Loucy (cell line): ENCODE data around the gene SCAF8.

Experiments
- H2AFZ ChIP-seq: fragments of 200-600 bp; sonication (generic); 2 replicates; pipeline ENCODE4 v1.6.0; 2016; ENCODE audit warnings: antibody characterized with exemption, mild to moderate bottlenecking, low read length, moderate library complexity
- H3F3A ChIP-seq: fragments of 200-600 bp; 2 replicates; pipeline ENCODE4 v1.6.0; 2016; ENCODE audit warnings: antibody characterized with exemption, low read depth, mild to moderate bottlenecking
- H3K27me3 ChIP-seq: fragments of 200-600 bp; sonication (generic); 2 replicates; pipeline ENCODE4 v1.6.1; 2014; ENCODE audit warnings: low read length, mild to moderate bottlenecking; ENCODE audit not compliant: insufficient read depth, poor library complexity, severe bottlenecking
- H3K36me3 ChIP-seq: fragments of 200-600 bp; sonication (generic); 2 replicates; pipeline ENCODE4 v1.6.1; 2016; ENCODE audit warnings: low read length; ENCODE audit not compliant: insufficient read depth
- H3K4me1 ChIP-seq: fragments of 200-600 bp; sonication (generic); 2 replicates; pipeline ENCODE4 v1.5.1; 2014; ENCODE audit warnings: low read length, mild to moderate bottlenecking; ENCODE audit not compliant: insufficient read depth, poor library complexity, severe bottlenecking
- H3K4me2 ChIP-seq: fragments of 200-600 bp; sonication (generic); 2 replicates; pipeline ENCODE4 v1.6.0; 2014; ENCODE audit warnings: antibody characterized with exemption, low read length, low read depth, mild to moderate bottlenecking; ENCODE audit not compliant: poor library complexity, severe bottlenecking
- H3K4me3 ChIP-seq: fragments of 200-600 bp; sonication (generic); 2 replicates; pipeline ENCODE4 v1.5.1; 2014; ENCODE audit warnings: low read length, mild to moderate bottlenecking, mixed read lengths; ENCODE audit not compliant: poor library complexity, severe bottlenecking
- H3K79me2 ChIP-seq: fragments of 200-600 bp; sonication (generic); 2 replicates; pipeline ENCODE4 v1.6.1; 2014; ENCODE audit warnings: low read length; ENCODE audit not compliant: insufficient read depth
- H3K9ac ChIP-seq: fragments of 200-600 bp; sonication (generic); 2 replicates; pipeline ENCODE4 v1.6.0; 2014; ENCODE audit warnings: mild to moderate bottlenecking, low read depth, low read length, moderate library complexity; ENCODE audit not compliant: poor library complexity, severe bottlenecking
- H3K9me2 ChIP-seq: fragments of 200-600 bp; sonication (generic); replicated peaks from 2 replicates; pipeline ENCODE4 v1.6.1; 2016; ENCODE audit warnings: low read depth, low read length, mixed read lengths
- H3K9me3 ChIP-seq: fragments of 200-600 bp; sonication (generic); 2 replicates; pipeline ENCODE4 v1.6.1; 2014; ENCODE audit warnings: mild to moderate bottlenecking, antibody characterized with exemption, low read length, low read depth; ENCODE audit not compliant: insufficient read depth
- H4K20me1 ChIP-seq: fragments of 200-600 bp; sonication (generic); 2 replicates; pipeline ENCODE4 v1.6.0; 2014; ENCODE audit warnings: antibody characterized with exemption, low read length, mild to moderate bottlenecking; ENCODE audit not compliant: insufficient read depth, poor library complexity, severe bottlenecking
- EZH2phosphoT487 ChIP-seq: fragments of 200-600 bp; IDR thresholded peaks from 2 replicates; pipeline ENCODE4 v1.6.1; 2018; ENCODE audit warnings: antibody characterized with exemption, mild to moderate bottlenecking, moderate library complexity, borderline replicate concordance
- TF ChIP-seq, protein P1 (sequence below): fragments of 200-600 bp; sonication (generic); conservative IDR thresholded peaks from 2 replicates; pipeline ENCODE4 v1.5.1; 2014; ENCODE audit warnings: mild to moderate bottlenecking, antibody characterized with exemption, low read length

The SCAF8 gene

GRCh38 chr6:154758125-154758524 is 24.9 kb downstream of the SCAF8 start:
- no peak overlapping the region for H3K9ac ChIP-seq
- H3K4me3 ChIP-seq: no peak overlapping the region
- no peak for TF ChIP-seq EZH2phosphoT487
- TF ChIP-seq, protein P1, sequence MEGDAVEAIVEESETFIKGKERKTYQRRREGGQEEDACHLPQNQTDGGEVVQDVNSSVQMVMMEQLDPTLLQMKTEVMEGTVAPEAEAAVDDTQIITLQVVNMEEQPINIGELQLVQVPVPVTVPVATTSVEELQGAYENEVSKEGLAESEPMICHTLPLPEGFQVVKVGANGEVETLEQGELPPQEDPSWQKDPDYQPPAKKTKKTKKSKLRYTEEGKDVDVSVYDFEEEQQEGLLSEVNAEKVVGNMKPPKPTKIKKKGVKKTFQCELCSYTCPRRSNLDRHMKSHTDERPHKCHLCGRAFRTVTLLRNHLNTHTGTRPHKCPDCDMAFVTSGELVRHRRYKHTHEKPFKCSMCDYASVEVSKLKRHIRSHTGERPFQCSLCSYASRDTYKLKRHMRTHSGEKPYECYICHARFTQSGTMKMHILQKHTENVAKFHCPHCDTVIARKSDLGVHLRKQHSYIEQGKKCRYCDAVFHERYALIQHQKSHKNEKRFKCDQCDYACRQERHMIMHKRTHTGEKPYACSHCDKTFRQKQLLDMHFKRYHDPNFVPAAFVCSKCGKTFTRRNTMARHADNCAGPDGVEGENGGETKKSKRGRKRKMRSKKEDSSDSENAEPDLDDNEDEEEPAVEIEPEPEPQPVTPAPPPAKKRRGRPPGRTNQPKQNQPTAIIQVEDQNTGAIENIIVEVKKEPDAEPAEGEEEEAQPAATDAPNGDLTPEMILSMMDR: no peak
- no peaks in the 10 kb centered on the region for H3K4me1 ChIP-seq
- no peaks in the 10 kb centered on the region for H3K27me3 ChIP-seq
- no peaks in the 10 kb centered on the region for H3K9me2 ChIP-seq
- H3K9me3 ChIP-seq: no peaks in the 10 kb centered on the region
- peaks cover 100% of the 10 kb centered on the region for H3K79me2 ChIP-seq
- H3K4me2 ChIP-seq: no peak overlapping the region
- peaks cover 6% of the 10 kb centered on the region; the same call in 1 of the 2 replicates for H3K36me3 ChIP-seq
- H4K20me1 ChIP-seq: peaks cover 88% of the 10 kb centered on the region
- no peak overlapping the region for H2AFZ ChIP-seq
- no peaks in the 10 kb centered on the region for H3F3A ChIP-seq

DNA sequence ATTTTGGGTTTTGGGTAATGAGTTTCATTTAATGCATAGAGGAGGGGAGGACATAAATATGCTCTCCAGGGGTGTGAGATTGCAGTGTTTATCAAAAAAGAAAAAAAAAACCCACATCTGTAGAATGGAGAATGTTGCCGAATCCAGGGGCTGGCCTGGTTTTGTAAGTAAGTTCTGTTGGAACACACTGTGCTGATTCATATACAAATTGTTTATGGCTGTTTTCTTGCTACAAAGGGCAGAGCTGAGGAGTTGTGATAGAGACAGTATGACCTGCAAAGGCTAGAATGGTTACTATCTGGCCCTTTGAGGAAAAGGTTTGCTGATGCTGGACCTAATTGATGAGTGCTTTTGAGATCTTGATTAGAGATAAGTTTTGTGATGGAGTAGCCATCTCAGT is 30.4 kb downstream of the SCAF8 start:
- Histone ChIP-seq H3K9me2 (no peaks in the 10 kb centered on the region), H3K4me1 (peaks cover 8% of the 10 kb centered on the region), H3K79me2 (peaks cover 100% of the 10 kb centered on the region), H3K27me3 (no peaks in the 10 kb centered on the region), H3K9ac (no peak overlapping the region), H3K4me3 (no peak overlapping the region), H3F3A (no peaks in the 10 kb centered on the region), H4K20me1 (peaks cover 95% of the 10 kb centered on the region), H2AFZ (no peak overlapping the region), H3K4me2 (no peak overlapping the region), H3K9me3 (no peaks in the 10 kb centered on the region), H3K36me3 (peaks cover 10% of the 10 kb centered on the region; the same call in 1 of the 2 replicates)
- no peak for TF ChIP-seq EZH2phosphoT487
- TF ChIP-seq, protein P1: no peak

DNA sequence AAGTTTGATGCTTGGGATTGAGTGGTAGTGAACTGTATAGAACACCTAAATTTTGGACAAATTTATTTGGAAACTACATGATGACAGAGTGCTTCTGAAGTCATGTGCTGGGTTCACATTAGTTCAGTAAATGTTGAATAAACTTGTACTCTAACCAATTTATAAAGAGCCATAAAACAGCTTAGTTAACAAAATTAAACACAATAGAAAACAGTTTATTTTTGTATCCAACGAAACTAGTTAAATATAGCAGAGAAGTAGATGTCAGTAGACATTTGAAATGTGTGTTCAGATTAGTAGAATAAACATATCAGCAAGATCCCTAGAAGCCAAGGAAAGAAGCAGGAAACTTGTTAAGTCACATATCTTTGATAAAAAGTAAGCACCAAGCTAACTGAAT is 32.1 kb downstream of the SCAF8 start:
- Histone ChIP-seq H3K9ac (no peak overlapping the region), H3K79me2 (peaks cover 100% of the 10 kb centered on the region), H2AFZ (no peak overlapping the region), H4K20me1 (peaks cover 98% of the 10 kb centered on the region), H3K9me3 (no peaks in the 10 kb centered on the region), H3K4me2 (no peak overlapping the region), H3K4me1 (peaks cover 8% of the 10 kb centered on the region), H3K36me3 (peaks cover 10% of the 10 kb centered on the region; the same call in 1 of the 2 replicates), H3F3A (no peaks in the 10 kb centered on the region), H3K27me3 (no peaks in the 10 kb centered on the region), H3K9me2 (no peaks in the 10 kb centered on the region), H3K4me3 (no peak overlapping the region)
- TF ChIP-seq EZH2phosphoT487: no peak
- TF ChIP-seq, protein P1: no peak
